Esophagus muscularis mucosa (tissue), 4 donors: ENCODE results near the gene VN1R5. TPM values are rescaled to one million over a fixed set of nuclear protein-coding genes. Genes with fewer than 3 reads are reported as not detected.

Source experiments
- DNase-seq: peaks from one replicate; pipeline ENCODE4 v3.0.0-alpha.2; 2017; ENCODE audit errors: extremely low spot score
- H3K27ac ChIP-seq, 4 donors: fragments of 200-600 bp; sonication (generic); replicated peaks in 1 of 4; 1 replicate in 3 of 4; 2 replicates in 1 of 4; pipeline ENCODE4 v1.5.1; 2016 to 2019; ENCODE audit warnings: mild to moderate bottlenecking in 1 of 4
- H3K27me3 ChIP-seq, 4 donors: fragments of 200-600 bp; sonication (generic); one replicate each; pipeline versions ENCODE4 v1.5.1 to v1.6.0; 2016 to 2019
- H3K36me3 ChIP-seq, 4 donors: fragments of 200-600 bp; sonication (generic); one replicate each; pipeline ENCODE4 v1.5.1; 2016 to 2019
- H3K4me1 ChIP-seq, 4 donors: fragments of 200-600 bp; sonication (generic); one replicate each; pipeline ENCODE4 v1.5.1; 2016 to 2019
- H3K4me3 ChIP-seq, 4 donors: fragments of 200-600 bp; sonication (generic); 1 replicate in 2 of 4; 2 replicates in 2 of 4; pipeline ENCODE4 v1.5.1; 2016 to 2019; ENCODE audit warnings: mild to moderate bottlenecking in 4 of 4, moderate library complexity in 1 of 4
- H3K9me3 ChIP-seq, 4 donors: fragments of 200-600 bp; sonication (generic); 1 replicate in 3 of 4; 2 replicates in 1 of 4; pipeline ENCODE4 v1.5.1; 2016 to 2019
- EP300 ChIP-seq: sonication (generic); formaldehyde crosslinking; IDR thresholded peaks from one replicate; pipeline ENCODE4 v1.6.1; 2017; ENCODE audit warnings: antibody characterized with exemption
- POLR2A ChIP-seq: fragments of 450-650 bp; IDR thresholded peaks from one replicate; pipeline ENCODE4 v1.6.1; 2017; ENCODE audit warnings: antibody characterized with exemption, moderate library complexity, mild to moderate bottlenecking, low read depth
- POLR2AphosphoS5 ChIP-seq, 2 donors: sonication (generic); formaldehyde crosslinking; IDR thresholded peaks; one replicate each; pipeline ENCODE4 v1.6.1; 2017; ENCODE audit warnings: antibody characterized with exemption in 2 of 2
- WGBS: methylation state at CpG from one replicate; pipeline ENCODE4 v1.1.5; 2018; 5-methylcytosine and 5-hydroxymethylcytosine counted together
- intact Hi-C: fragments of 100-400 bp; cut with DNase I; formaldehyde crosslinking; loops from one replicate; pipeline ENCODE4 v1.15.1; 2023
- total RNA-seq, 4 donors: library from RNA; depleted of rRNA; stranded (reverse); fragments of >200 nt; gene quantifications; one replicate each; pipeline versions ENCODE4 v1.1.0 to v1.2.1, GENCODE V29; 2016
- TF ChIP-seq, protein P1 (sequence below), 3 experiments: fragments of 200-600 bp in 2 of 3; fragments of 450-650 bp in 1 of 3; sonication (generic) in 2 of 3; IDR thresholded peaks; one replicate each; pipeline ENCODE4 v1.5.1; 2017 to 2019; ENCODE audit warnings: antibody characterized with exemption in 3 of 3, mild to moderate bottlenecking in 2 of 3, moderate library complexity in 1 of 3

VN1R5 gene
- total RNA-seq, 4 donors from 2014 or later: not detected

- H3K36me3 ChIP-seq: no peaks in the 10 kb centered on the region
- no peak overlapping the region for H3K27ac ChIP-seq
- H3K9me3 ChIP-seq: peaks cover 0 to 22% (median 6%) of the 10 kb centered on the region in 4 donors
- DNase-seq: no peak
- H3K27me3 ChIP-seq: no peaks in the 10 kb centered on the region
- H3K4me1 ChIP-seq: no peaks in the 10 kb centered on the region
- TF ChIP-seq EP300 (no peak), POLR2AphosphoS5 (IDR thresholded peaks at IDR 0.05) (no peak), POLR2A (no peak)
- TF ChIP-seq, protein P1, sequence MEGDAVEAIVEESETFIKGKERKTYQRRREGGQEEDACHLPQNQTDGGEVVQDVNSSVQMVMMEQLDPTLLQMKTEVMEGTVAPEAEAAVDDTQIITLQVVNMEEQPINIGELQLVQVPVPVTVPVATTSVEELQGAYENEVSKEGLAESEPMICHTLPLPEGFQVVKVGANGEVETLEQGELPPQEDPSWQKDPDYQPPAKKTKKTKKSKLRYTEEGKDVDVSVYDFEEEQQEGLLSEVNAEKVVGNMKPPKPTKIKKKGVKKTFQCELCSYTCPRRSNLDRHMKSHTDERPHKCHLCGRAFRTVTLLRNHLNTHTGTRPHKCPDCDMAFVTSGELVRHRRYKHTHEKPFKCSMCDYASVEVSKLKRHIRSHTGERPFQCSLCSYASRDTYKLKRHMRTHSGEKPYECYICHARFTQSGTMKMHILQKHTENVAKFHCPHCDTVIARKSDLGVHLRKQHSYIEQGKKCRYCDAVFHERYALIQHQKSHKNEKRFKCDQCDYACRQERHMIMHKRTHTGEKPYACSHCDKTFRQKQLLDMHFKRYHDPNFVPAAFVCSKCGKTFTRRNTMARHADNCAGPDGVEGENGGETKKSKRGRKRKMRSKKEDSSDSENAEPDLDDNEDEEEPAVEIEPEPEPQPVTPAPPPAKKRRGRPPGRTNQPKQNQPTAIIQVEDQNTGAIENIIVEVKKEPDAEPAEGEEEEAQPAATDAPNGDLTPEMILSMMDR (IDR thresholded peaks at IDR 0.05): no peak
- H3K4me3 ChIP-seq: no peak overlapping the region
- intact Hi-C loops: no loop called here
These were observed 9.4 kb upstream of the VN1R5 start for GRCh38 chr1:247246325-247247115.

DNA sequence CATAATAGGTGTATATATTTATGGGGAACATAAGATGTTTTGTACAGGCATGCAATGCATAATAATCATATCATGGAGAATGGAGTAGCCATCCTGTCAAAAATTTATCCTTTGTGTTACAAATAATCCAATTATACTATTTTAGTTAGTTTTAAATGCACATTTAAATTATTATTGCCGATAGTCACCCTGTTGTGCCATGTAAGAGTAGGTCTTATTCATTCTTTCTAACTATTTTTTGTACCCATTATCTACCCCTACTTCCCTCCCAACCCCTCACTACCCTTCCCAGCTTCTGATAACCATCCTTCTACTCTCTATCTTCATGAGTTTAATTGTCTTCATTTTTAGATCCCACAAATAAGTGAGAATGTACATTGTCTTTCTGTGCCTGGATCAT lies 8.3 kb upstream of the VN1R5 start:
- TF ChIP-seq, protein P1 (IDR thresholded peaks at IDR 0.05): no peak
- TF ChIP-seq POLR2A (no peak), POLR2AphosphoS5 (IDR thresholded peaks at IDR 0.05) (no peak), EP300 (no peak)
- no peaks in the 10 kb centered on the region for H3K36me3 ChIP-seq
- WGBS: 89% methylated on average over 1 of the region's 1 CpG

GRCh38 chr1:247266053-247266452 lies 10.2 kb downstream of the VN1R5 start:
- Histone ChIP-seq H3K9me3 (peaks cover 0 to 21% (median 11%) of the 10 kb centered on the region in 4 donors), H3K27me3 (no peaks in the 10 kb centered on the region), H3K4me1 (no peaks in the 10 kb centered on the region), H3K4me3 (no peak overlapping the region), H3K36me3 (no peaks in the 10 kb centered on the region), H3K27ac (no peak overlapping the region)
- no peak for TF ChIP-seq POLR2A
- TF ChIP-seq, protein P1 (IDR thresholded peaks at IDR 0.05): no peak
- no peak for TF ChIP-seq EP300
- 83% methylated on average over 5 of the region's 5 CpGs for WGBS
- DNase-seq: no peak
- intact Hi-C loops: no loop called here

More for the DNA sequence above, 8.3 kb upstream of the VN1R5 start:
- Histone ChIP-seq H3K27me3 (no peaks in the 10 kb centered on the region), H3K4me3 (no peak overlapping the region), H3K9me3 (peaks cover 0 to 22% (median 6%) of the 10 kb centered on the region in 4 donors), H3K27ac (no peak overlapping the region), H3K4me1 (no peaks in the 10 kb centered on the region)
- intact Hi-C loops: no loop called here
- DNase-seq: no peak

GRCh38 chr1:247268390-247269045 lies 12.6 kb downstream of the VN1R5 start:
- no peak overlapping the region for H3K27ac ChIP-seq
- no peak overlapping the region for H3K4me3 ChIP-seq
- H3K27me3 ChIP-seq: no peaks in the 10 kb centered on the region
- TF ChIP-seq POLR2AphosphoS5 (IDR thresholded peaks at IDR 0.05) (no peak), EP300 (no peak), POLR2A (no peak)
- TF ChIP-seq, protein P1 (IDR thresholded peaks at IDR 0.05): no peak
- intact Hi-C loops: no loop called here
- H3K36me3 ChIP-seq: no peaks in the 10 kb centered on the region
- H3K4me1 ChIP-seq: no peaks in the 10 kb centered on the region
- 100% methylated on average over 1 of the region's 2 CpGs for WGBS
- no peak for DNase-seq
- peaks cover 0 to 19% (median 15%) of the 10 kb centered on the region in 4 donors for H3K9me3 ChIP-seq
